NCI-H2107 treated with DMSO at 0.1 percent for 48 hours (cell line): ENCODE results near the gene PNPLA1.

ENCODE experiments used
- DNase-seq: peaks from one replicate; lab custom pipeline; 2025; ENCODE audit not compliant: unreplicated experiment; lab: John Stamatoyannopoulos, UW

The PNPLA1 gene, protein sequence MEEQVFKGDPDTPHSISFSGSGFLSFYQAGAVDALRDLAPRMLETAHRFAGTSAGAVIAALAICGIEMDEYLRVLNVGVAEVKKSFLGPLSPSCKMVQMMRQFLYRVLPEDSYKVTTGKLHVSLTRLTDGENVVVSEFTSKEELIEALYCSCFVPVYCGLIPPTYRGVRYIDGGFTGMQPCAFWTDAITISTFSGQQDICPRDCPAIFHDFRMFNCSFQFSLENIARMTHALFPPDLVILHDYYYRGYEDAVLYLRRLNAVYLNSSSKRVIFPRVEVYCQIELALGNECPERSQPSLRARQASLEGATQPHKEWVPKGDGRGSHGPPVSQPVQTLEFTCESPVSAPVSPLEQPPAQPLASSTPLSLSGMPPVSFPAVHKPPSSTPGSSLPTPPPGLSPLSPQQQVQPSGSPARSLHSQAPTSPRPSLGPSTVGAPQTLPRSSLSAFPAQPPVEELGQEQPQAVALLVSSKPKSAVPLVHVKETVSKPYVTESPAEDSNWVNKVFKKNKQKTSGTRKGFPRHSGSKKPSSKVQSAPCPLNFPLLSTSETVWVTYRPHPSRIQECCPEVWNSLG

DNA sequence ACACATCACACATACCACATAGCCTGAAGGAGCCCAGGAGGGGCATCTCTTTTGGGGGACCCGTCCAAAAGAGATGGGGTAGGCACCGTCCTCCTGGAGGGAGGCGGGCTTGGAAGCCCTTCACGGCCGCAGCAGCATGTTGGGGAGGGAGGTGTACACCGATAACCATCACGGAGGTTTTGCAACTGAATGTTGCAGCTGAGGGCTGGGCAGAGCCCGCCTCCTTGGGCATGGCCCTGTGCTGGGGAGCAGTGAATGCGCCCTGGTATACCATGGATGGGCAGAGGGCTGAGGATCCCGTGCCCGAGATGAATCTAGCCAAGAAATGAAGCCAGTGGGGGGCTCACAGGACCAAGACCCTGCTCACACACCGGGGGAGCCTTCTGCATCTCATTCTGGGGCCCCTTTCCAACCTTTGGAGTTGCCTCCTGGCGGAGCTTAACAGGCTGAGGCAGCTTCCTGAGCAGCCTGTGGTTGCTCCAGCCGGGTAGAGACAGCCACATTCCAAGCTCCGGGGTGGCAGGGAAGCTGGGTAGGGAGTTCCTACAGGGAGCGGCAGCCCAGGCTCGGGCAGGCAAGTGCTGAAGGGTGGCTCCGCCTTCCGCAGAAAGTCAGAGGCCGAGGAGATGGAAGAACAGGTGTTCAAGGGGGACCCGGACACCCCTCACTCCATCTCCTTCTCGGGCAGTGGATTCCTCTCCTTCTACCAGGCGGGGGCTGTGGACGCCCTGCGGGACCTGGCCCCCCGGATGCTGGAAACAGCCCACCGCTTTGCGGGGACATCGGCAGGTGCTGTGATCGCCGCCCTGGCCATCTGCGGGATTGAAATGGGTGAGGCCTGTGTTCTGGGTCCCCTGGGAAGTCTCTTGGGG, at the start of gene PNPLA1:
TSS of gene PNPLA1 (plus strand) at position 227 of the 872 bp plus-strand sequence. CDS start at position 627, 400 bp downstream.
- DNase-seq = no peak

DNA sequence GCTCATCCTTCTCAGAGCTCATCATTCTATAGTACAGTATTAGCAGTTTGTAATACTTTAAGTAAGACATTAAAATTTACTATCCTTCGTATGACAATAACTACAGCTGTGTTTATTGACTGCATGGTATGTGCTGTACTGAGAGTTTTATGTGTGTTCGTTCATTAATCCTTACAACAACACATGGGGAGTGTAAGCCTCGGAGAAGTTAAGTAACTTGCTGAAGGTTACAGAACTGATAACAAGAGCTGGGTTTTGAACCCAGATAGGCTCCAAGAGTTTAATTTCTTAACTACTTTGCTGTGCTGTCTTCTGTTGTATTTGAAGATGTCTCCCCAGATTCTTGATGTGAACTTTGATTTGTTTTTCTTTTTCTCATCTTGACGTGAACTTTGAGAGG, 49.6 kb upstream of the PNPLA1 start:
- no peak for DNase-seq

DNA sequence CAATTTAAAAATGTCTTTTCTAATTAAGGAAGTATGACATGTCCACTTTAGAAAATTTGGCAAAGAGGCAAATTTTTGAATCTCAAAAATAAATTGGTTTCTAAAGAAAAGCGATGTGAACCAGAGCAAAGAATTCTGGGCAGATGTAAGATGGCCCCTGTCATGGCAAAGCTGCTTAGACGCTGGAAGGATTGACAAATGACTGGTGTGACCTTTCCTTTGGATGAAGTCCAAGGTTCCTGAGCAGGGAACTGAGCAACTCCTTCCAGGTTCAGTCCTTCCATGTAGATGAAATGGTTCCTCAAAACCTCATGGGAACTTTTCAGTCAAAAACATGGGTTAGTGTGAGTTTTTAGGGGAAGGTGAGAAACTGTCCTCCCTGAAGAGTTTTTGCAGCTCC, 48.2 kb upstream of the PNPLA1 start:
- no peak for DNase-seq

DNA sequence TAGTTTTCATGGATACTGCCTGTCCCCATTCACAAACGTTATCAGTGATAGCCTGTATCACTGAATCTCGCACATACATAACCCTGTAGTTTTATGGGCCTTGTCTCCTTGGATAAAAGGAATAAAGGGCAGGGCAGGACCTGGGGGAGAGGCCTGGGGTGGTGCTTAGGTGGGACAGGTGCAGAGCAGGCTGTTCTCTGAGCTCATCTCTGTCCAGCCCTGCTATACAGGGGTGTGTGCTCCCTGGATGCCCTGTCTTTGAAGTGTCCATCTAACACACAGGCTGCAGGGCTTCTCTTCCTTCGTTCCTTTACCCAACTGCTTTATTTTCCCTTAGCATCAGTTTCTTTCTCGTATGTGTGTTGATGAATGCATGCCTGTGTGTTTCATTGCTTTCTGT, 46.9 kb upstream of the PNPLA1 start:
- DNase-seq = no peak

DNA sequence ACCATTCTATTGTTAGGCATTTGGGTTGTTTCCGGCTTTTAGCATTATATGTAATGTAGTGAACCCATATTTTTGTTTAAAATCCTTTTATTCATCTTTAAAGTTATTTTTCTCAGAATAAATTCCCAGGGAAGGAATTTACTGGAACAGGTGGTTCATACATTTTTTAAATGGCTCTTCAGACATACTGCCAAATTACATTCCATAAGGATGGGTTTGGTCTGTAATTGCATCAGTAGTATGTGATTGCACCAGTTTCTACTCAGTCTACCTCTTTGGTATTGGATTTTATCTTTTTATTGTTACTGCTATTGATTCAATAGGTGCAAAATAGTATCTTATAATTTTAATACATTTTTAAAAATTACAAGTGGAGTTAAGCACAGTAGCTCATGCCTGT, 46.2 kb upstream of the PNPLA1 start:
- DNase-seq = no peak

DNA sequence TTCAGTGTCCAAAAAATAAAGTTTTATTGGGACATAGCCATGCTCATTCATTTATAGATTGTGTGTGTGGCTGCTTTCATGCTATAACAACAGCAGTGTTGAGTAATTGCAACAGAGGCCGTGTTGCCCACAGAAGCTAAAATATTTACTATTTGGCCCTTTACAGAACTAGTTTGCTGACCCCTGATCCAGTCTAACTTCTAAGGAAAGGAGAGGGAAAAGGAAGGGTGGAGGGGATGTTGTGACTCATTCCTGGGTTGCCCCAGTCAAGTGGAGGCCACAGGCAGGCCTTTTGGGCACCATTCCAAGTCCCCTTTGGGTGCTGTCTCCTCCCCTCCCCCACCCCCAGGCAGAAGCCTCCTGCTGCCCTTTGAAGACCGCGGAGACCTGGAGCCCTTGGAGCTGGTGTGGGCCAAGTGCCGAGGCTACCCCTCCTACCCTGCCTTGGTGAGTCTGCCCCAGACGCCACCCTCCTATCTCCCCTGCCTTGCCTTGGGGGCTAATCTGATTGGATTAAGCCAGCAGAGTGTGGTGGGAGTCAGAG, 44.9 kb upstream of the PNPLA1 start:
- DNase-seq = no peak

DNA sequence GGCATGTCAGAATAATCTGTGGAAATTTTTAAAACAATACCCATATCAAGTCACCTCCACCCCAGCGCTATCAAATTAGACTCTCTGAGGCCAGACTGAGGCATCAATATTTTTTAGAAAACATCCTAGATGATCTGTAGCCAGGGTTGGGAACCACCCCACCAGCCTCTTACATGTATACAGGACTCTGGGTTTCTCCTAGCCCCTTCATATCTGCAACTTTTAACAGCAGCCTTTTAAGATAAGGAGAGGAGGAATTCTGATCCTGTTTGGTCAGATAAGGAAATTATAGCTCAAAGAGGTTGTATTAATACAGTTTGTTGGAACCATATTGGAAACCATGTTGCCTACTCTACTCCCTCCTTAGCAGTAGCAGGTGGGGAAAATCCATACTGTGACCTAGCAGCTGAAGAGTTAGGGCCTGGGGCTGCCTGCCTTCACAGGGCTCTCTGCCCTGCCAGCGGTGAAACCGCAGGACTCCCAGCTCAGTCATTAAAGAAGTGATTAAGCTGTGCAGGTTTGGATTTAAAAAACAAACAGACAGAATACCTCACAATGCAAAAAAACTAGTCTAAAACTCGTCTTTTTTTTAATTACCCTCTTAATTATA, 43.3 kb upstream of the PNPLA1 start:
- no peak for DNase-seq

DNA sequence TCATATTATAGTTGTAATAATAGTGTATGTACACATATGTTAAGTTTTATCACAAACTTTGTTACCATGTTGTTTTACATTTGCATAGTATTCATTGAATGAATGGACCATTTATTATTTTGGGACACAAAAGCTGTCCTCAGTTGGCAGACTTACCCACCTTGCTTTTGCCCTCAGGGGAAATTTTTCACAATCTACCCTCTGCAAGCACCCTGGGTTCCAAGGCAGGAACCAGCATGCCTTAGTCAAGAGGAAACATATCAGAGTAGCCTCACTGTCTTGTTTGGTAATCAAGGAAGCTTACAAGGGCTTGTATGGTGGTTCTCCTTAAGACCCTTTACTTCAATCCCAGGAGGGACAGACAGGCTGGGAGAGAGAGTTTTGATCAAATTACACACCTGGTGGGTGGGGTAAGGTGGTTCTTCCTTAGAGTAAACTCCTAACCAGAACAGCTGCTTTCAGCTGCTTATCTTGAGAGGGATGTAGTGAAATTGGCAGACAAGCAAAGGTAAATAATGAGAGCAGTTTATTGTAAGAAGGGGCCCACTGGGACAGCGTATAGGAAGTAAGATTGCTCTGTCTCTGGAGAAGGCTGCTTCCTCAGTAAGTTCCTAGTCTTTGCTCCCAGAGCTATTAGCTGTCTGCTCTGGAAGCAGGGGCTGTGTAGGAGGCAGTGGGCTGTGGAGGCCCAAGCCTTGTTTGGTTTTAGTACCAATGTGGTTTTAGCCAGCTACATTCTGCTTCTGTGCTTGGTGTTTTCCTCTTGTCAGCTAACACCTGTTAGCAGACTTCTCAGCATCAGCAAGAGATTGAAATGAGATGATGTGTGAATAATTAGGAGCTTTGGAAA, 42.3 kb upstream of the PNPLA1 start:
- DNase-seq = no peak

DNA sequence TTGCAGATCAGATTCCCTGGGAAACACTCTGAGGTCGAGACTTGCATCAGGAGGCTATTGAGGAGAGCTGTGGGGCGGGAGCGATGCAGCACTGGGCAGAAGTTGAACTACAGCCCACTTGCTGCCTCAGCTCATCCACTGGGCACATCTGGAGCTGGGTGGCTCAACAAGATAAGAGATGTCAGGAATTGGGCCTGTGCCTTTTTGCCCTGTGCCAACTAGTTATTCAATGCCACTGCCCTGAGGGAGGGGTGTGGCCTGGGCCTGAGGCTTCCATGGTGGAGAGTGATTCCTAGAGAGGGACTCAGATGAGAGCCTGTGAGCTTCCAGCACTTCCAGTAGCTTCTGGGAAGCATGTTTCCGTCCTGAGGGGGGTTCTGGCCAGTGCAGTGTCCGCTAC, 40.6 kb upstream of the PNPLA1 start:
- DNase-seq = no peak

DNA sequence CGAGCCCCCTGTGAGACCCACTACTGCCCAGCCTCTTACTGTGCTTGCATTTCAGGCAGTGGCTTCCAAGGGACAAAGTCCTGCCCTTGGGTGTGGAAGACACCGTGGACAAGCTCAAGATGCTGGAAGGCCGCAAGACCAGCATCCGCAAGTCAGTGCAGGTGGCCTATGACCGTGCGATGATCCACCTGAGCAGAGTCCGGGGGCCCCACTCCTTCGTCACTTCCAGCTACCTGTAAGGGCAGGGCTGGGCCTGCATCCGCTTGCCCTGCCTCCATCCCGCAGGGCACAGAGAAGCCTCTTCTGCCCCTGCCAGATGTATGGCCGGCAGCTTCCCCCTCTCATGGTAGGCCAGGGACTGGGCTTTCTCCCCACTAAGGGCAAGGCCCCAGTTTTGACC, 39.5 kb upstream of the PNPLA1 start:
- DNase-seq = no peak

DNA sequence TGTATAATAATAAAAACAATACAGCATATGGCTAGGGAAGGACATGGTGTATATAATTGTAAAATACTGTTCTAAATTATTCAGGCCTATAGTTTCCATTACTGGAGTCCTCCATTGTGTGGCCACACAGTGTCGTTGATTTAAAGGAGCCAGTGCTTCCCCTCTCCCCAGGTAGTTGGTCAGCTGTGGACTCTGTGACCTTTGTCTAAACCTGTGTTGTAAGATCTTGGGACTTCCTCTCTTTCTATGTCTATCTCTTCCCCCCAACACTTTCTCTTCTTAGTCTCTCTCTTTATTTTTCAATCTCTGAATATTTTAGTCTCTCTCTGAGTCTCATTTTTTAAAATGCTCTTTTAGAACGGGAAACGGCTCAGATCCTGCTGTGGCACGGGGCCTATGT, 37.7 kb upstream of the PNPLA1 start:
- DNase-seq = no peak

DNA sequence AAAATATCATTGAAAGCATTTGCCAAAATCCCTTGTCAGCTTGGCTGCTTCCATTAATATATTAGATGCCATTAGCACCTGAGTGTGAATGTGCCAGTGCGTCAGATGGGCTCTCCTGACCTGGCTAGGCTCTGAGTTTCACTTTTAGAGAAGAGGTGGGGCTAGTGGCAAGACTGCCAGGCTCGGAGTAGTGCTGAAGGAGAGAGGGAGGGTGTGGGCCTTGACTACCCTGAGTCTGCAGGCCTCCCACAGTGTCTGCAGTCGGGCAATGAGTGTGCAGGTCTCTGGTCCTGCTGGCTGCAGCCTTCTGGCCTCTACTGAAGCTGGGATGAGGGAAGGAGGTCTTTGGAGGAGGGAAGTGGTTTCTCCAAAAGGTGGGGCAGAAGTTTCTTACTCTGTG, 34.6 kb upstream of the PNPLA1 start:
- DNase-seq = no peak

DNA sequence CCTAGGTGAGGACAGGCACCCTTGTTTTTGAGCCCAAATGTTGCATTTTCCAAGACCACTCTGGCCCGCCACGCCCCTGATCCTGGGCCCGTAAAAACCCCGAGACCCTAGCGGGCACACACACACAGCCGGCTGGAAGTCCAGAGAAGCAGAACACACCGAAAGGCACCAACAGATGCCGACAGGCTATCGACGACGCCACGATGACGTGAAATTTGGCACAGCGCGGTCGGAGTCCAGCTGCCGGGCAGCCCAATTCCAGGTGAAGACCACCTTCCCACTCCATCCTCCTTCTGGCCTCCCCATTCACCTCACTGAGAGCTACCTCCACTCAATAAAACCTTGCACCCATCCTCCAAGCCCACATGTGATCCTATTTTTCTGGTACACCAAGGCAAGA, 34.0 kb upstream of the PNPLA1 start:
- no peak for DNase-seq

DNA sequence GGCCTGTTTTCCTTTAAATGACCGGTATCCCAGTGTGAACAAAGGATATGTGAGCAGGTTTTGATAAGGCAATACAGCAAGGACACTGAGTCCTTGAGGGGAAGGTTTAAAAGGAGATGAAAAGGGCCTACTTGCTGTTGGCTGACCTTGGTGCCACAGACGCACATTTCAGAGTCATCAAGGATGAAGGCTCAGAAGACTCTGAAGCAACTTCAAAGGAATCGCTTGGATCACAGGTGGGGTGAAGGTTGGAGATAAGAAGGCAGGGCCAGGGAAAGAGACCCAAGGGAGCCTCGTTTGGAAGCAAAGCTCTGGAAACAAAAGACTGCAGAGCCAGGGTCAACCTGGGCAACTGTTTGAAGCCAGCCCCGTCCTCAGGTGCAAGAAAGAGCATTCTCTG, 30.1 kb upstream of the PNPLA1 start:
- no peak for DNase-seq

DNA sequence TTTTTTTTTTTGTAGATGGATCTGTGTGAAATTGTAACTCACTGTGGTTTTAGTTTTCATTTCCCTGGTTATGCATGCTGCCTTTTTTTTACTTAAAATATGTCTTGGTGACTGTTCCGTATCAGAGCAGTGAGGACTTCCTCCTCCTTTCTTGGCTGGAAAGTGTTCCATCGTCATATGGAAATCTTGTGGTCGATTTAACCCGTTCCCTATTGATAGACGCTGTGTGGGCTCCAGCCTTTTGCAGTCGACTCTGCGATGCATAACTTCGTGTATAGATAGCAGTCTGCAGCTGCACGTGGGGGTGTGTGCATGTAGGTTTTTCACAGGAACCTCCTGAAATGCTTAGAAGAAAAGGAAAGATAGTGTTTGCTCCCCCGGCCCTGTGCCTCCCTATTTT, 28.1 kb upstream of the PNPLA1 start:
- no peak for DNase-seq

DNA sequence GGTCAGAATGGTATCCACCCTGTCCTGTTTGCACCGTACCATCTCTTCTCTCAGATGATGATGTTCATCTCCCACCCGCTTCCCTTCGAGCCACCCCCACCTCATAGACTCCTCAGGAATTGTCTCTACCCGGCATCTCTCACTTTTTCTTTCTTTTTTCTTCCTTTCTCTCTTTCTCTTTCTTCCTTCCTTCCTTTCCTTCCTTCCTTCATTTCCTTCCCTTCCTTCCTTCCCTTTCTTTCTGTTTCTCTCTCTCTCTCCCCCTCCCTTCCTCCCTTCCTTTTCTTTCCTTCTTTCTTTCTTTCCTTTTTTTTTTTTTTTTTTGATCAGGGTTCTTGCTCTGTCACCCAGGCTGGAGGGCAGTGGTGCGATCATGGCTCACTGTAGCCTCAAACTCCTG, 27.7 kb upstream of the PNPLA1 start:
- no peak for DNase-seq

DNA sequence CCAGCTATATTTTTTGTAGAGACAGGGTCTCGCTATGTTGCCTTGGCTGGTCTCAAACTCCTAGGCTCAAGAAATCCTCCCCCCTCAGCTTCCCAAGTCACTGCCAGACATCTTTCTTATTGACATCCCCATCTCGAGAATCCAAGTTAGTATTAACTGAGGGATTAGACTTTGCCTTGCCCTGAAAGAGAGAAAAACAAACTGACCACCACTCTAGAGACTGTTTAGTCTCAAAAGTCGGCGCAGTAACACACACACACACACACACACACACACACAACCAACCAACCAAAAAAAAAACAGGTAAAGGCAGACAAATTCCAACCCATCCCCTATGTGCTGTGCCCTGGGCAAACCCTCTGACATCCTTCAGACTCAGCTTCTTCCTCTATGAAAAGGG, 27.2 kb upstream of the PNPLA1 start:
- DNase-seq = no peak

DNA sequence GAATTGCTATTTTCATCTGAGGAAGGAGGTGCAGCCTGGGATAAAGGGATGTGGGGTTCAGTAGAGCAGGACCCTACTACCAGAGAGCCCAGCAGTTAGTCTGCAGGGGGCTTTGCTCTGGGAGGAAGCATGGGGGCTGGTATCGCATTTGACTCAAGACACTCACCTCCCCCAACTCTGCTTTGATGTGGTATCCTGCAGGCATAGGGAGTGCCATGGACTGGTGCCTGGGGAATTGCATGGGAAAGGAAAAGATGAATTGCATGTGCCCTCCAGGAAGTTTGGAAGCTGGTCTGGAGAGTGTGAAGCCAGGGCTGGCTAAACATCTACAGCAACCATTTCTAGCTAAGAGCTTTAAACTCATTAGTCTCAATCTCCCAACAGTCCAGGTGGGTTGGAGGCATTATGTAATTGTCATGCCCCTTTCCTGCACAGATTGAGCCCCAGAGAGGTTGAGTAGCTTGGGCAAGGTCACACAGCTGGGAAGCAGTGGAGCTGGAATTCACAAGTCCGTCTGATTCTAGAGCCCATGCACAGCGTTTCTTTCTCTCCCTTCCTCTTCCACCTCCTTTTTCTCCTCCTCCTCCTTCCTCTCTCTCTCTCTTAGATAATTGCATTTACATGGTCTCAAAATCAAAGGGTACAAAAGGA, 26.2 kb upstream of the PNPLA1 start:
- no peak for DNase-seq

DNA sequence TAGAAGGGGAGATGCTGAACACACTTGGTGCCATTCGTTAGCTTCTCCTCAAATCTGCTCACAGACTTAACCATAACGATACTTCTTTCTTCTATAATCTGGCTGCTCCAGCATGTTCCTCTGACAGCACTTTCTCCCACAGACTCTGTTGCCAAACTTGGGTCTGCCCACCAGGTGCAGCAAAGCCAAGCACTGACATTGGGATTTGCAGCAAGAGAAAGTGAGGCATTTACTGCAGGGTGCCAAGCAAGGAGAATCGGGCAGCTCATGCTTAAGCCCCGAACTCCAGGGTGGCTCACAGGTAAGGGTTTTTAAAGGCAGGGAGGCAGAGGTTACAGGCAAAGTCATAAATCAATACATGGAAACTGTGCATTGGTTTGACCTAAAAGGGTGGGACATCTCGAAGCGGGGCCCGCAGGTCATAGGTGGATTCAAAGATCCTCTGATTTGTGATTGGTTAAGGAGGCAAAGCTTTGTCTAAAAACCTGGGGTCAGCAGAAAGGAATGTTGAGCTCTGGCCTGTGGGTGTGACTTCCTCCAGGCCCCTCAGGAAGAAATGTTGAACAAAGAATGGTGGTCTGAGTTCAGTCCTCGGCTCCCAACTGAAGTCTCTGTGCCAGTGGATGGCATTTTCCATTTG, 25.1 kb upstream of the PNPLA1 start:
- DNase-seq = no peak
